ENCODE measurements around the gene TMEM229A. TPM values are rescaled to one million over a fixed set of nuclear protein-coding genes. Genes with fewer than 3 reads are reported as not detected.

TMEM229A gene
- total and polyA plus RNA-seq, 9 of the 15 experiments (the other 6 are each of a cell fraction or from before 2014, with no cell fraction given) = not detected

- intact Hi-C loops (cut with micrococcal nuclease) = no loop called here
- no peaks in the 10 kb centered on the region for H3K9me1 ChIP-seq (ENCODE audit: control insufficient read depth, insufficient read depth, low read length)
- no peaks in the 10 kb centered on the region for H3K4me1 ChIP-seq (replicated peaks in 1 of 2; ENCODE audit: control insufficient read depth in 2 of 2, insufficient read depth in 2 of 2, low read length in 2 of 2)
- no peaks in the 10 kb centered on the region for H4K20me1 ChIP-seq (replicated peaks; ENCODE audit: control insufficient read depth, insufficient read depth, low read length)
- no peak for TF ChIP-seq ILK (tag; IDR thresholded peaks at IDR 0.05; ENCODE audit: borderline replicate concordance, low read depth)
- TF ChIP-seq BDP1 (IDR thresholded peaks at IDR 0.05; ENCODE audit: insufficient read depth, insufficient read length) = no peak
- no peak for TF ChIP-seq ZNF511 (CRISPR knock-in tag; IDR thresholded peaks at IDR 0.05)
- TF ChIP-seq, protein P1, sequence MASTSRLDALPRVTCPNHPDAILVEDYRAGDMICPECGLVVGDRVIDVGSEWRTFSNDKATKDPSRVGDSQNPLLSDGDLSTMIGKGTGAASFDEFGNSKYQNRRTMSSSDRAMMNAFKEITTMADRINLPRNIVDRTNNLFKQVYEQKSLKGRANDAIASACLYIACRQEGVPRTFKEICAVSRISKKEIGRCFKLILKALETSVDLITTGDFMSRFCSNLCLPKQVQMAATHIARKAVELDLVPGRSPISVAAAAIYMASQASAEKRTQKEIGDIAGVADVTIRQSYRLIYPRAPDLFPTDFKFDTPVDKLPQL (IDR thresholded peaks at IDR 0.05; ENCODE audit: extremely low read depth, insufficient read length) = no peak
- H3K9me3 ChIP-seq (replicated peaks; ENCODE audit: control insufficient read depth, insufficient read depth, low read depth, low read length) = no peaks in the 10 kb centered on the region
- H3K9ac ChIP-seq (ENCODE audit: insufficient read depth in 1 of 2, low read depth in 2 of 2, low read length in 2 of 2) = no peak overlapping the region
- H2AFZ ChIP-seq (ENCODE audit: low read depth, low read length) = no peak overlapping the region
- ChIA-PET CTCF (ENCODE audit: low intra/inter-chr PET ratio) (no interaction called here), POLR2A (no interaction called here)
- in situ Hi-C loops (cut with MboI) = no loop called here
- no TSS peak for BruUV-seq (replicated peaks)
- ATAC-seq (no peak), FAIRE-seq (no peak), DNase-seq (ENCODE audit: extremely low read depth in 1 of 4, low spot score in 3 of 4) (no peak)
- WGBS (ENCODE audit: insufficient coverage, low coverage, missing lambda C conversion rate) = 0% methylated on average over 4 of the region's 4 CpGs
- H3K79me2 ChIP-seq (ENCODE audit: control insufficient read depth, insufficient read depth, low read length) = no peaks in the 10 kb centered on the region
- H3K27ac ChIP-seq (ENCODE audit: extremely low read depth, low read depth, low read length) = no peak overlapping the region
- no peak overlapping the region for H3K4me2 ChIP-seq (ENCODE audit: insufficient read depth, low read length)
- no peak overlapping the region for H3K4me3 ChIP-seq
- H3K27me3 ChIP-seq (ENCODE audit: control insufficient read depth in 2 of 2, insufficient read depth in 2 of 2, low read length in 2 of 2) = no peaks in the 10 kb centered on the region
- no peaks in the 10 kb centered on the region for H3K36me3 ChIP-seq (ENCODE audit: control insufficient read depth, insufficient read depth, low read length)
These were observed 26.5 kb upstream of the TMEM229A start for GRCh38 chr7:124059375-124059774.

- Histone ChIP-seq H4K20me1 (replicated peaks; ENCODE audit: control insufficient read depth, insufficient read depth, low read length) (no peaks in the 10 kb centered on the region), H3K9me1 (ENCODE audit: control insufficient read depth, insufficient read depth, low read length) (no peaks in the 10 kb centered on the region), H3K9ac (ENCODE audit: insufficient read depth in 1 of 2, low read depth in 2 of 2, low read length in 2 of 2) (no peak overlapping the region), H3K27ac (ENCODE audit: extremely low read depth, low read depth, low read length) (no peak overlapping the region), H3K9me3 (replicated peaks; ENCODE audit: control insufficient read depth, insufficient read depth, low read depth, low read length) (no peaks in the 10 kb centered on the region), H3K36me3 (ENCODE audit: control insufficient read depth, insufficient read depth, low read length) (no peaks in the 10 kb centered on the region), H3K4me2 (ENCODE audit: insufficient read depth, low read length) (no peak overlapping the region), H3K4me1 (replicated peaks in 1 of 2; ENCODE audit: control insufficient read depth in 2 of 2, insufficient read depth in 2 of 2, low read length in 2 of 2) (no peaks in the 10 kb centered on the region), H3K4me3 (no peak overlapping the region), H3K79me2 (ENCODE audit: control insufficient read depth, insufficient read depth, low read length) (no peaks in the 10 kb centered on the region), H3K27me3 (ENCODE audit: control insufficient read depth in 2 of 2, insufficient read depth in 2 of 2, low read length in 2 of 2) (no peaks in the 10 kb centered on the region), H2AFZ (ENCODE audit: low read depth, low read length) (no peak overlapping the region)
- peak; percentile 29 for TF ChIP-seq U2AF2 (optimal IDR thresholded peaks at IDR 0.05; ENCODE audit: low read depth, low read length)
- TF ChIP-seq, protein P2, sequence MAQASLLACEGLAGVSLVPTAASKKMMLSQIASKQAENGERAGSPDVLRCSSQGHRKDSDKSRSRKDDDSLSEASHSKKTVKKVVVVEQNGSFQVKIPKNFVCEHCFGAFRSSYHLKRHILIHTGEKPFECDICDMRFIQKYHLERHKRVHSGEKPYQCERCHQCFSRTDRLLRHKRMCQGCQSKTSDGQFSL (CRISPR knock-in tag; IDR thresholded peaks at IDR 0.05) = no peak
- TF ChIP-seq, protein P2 (tag; IDR thresholded peaks at IDR 0.05) = no peak
- TF ChIP-seq, protein P3, sequence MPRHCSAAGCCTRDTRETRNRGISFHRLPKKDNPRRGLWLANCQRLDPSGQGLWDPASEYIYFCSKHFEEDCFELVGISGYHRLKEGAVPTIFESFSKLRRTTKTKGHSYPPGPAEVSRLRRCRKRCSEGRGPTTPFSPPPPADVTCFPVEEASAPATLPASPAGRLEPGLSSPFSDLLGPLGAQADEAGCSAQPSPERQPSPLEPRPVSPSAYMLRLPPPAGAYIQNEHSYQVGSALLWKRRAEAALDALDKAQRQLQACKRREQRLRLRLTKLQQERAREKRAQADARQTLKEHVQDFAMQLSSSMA (CRISPR knock-in tag; IDR thresholded peaks at IDR 0.05) = no peak
- BruUV-seq (replicated peaks) = no TSS peak
- POLR2A ChIA-PET = no interaction called here
- intact Hi-C loops (cut with micrococcal nuclease) (no loop called here), in situ Hi-C loops (cut with MboI) (no loop called here)
- no peak for FAIRE-seq
- ATAC-seq = no peak
- no peak for DNase-seq (ENCODE audit: extremely low read depth in 1 of 4, low spot score in 3 of 4)
- CTCF ChIA-PET (ENCODE audit: low intra/inter-chr PET ratio) = no interaction called here
- 0% methylated on average over 2 of the region's 2 CpGs for WGBS (ENCODE audit: insufficient coverage, low coverage, missing lambda C conversion rate)
These were observed 25.6 kb upstream of the TMEM229A start for GRCh38 chr7:124058515-124058914.
